Heart left ventricle (tissue), 13 donors: Measurements from ENCODE around the gene PARD3.

Experiments
- CTCF ChIP-seq, 12 donors: fragments of 200-600 bp; sonication (generic) in 4 of 12; IDR thresholded peaks; one replicate each; pipeline versions ENCODE4 v1.5.0 to v1.8.0; 2018 to 2022; ENCODE audit warnings: antibody characterized with exemption in 12 of 12, mild to moderate bottlenecking in 5 of 12
- POLR2A ChIP-seq, 2 donors: fragments of 450-650 bp; IDR thresholded peaks; one replicate each; pipeline ENCODE4 v1.6.1; 2017; ENCODE audit warnings: antibody characterized with exemption in 2 of 2, mild to moderate bottlenecking in 2 of 2, moderate library complexity in 2 of 2
- donor health status: ischemic (EF 13 %, LVEDD 7.1; RV severe dilation, severe dysfunction).
- donor health status: DM: no; HTN: yes; CAD: no.
- donor health status: DM: no; HTN: no; CAD: no.
- donor health status: ischemic (EF 25% LVEDD 6.9; RV normal size, moderate dysfunction).
- donor health status: ischemic (EF 25% LVEDD 5.7; RV mildly dilated, moderate dysfunction).
- donor health status: ischemic (EF 35%, LVEDD 5.7; RV mildly dilated, moderate dysfunction).
- donor health status: nonischemic (EF 11% LVEDD 7.7; RV severe dilation, severe dysfunction).
- donor health status: DM: yes; HTN: yes; CAD: no.
- donor health status: PGD.
- donor health status: ischemic (EF 29% LVEDD 5.4; RV normal size, mild dysfunction).
- donor health status: nonischemic (EF 23%, LVEDD 6.1; RV moderate dilation, normal function).

- TF ChIP-seq CTCF (IDR thresholded peaks at IDR 0.05), result no peak
- TF ChIP-seq POLR2A (IDR thresholded peaks at IDR 0.05), result no peak
Measured at GRCh38 chr10:34134602-34135001, 680.5 kb downstream of the PARD3 start.
